A172 (cell line): ENCODE data around the gene SLC29A4. TPM values are rescaled to one million over a fixed set of nuclear protein-coding genes. Genes with fewer than 3 reads are reported as not detected.
"Not testable (repeated sequence)": the region's sequence is repeated elsewhere in the genome, so short reads cannot be mapped to it uniquely, and the experiment has no call there.

Source experiments
- DNase-seq: peaks from one replicate; pipeline ENCODE4 v3.0.0-alpha.2; 2015; ENCODE audit warnings: low spot score
- total RNA-seq: library from RNA; depleted of rRNA; stranded (reverse); fragments of >200 nt; shearing (Covaris generic); gene quantifications from 2 replicates; pipeline ENCODE4 v1.2.3, GENCODE V29; 2014

The SLC29A4 gene
- total RNA-seq, 1 experiment from 2014 or later, result 23.1 TPM

DNA sequence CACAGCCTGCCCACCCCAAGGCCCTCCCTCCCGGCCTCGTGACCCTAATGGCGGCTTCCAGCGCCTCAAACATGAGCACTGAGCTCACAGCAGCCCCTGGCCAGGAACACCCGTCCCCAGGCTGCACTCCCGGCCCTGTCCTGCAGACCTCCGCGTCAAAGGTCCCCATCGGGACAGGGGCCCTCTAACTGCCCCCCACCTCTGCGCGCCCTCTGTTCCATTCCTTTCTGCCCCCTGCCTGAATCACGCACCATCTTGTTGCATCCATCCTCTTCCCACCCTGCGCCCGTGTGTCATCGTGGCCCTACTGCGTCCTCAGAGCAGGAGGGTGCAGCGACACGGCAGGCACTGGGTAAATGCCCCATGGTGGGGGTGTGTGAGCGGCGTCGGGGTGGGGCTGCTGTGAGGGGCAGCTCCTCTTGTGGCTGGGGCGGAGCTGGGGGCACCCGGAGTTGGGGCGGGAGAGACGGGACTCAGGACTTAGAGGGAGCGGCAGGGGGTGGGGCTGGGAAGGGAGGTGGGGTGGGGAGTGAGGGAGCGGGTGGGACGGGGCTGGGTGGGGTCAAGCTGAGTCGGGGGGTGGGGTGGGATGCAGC, 13.4 kb downstream of the SLC29A4 start:
- DNase-seq, result no peak

DNA sequence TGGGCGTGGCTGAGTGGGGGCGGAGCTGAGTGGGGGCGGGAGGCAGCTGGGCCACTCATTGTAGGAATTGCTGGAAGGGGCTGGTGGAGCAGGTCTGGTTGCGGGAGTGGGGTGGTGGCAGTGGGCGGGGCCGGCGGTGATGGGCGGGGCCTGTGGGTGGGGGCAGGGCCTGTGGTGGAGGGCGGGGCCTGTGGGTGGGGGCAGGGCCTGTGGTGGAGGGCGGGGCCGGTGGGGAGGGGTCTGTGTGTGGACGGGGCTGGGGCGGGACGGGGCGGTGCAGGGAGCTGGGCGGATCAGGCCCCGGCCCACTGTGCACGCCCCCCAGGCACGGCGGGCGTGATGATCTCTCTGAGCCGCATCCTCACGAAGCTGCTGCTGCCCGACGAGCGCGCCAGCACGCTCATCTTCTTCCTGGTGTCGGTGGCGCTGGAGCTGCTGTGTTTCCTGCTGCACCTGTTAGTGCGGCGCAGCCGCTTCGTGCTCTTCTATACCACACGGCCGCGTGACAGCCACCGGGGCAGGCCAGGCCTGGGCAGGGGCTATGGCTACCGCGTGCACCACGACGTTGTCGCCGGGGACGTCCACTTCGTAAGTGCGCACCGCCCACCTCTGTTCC, 14.0 kb downstream of the SLC29A4 start:
- DNase-seq, result no peak

DNA sequence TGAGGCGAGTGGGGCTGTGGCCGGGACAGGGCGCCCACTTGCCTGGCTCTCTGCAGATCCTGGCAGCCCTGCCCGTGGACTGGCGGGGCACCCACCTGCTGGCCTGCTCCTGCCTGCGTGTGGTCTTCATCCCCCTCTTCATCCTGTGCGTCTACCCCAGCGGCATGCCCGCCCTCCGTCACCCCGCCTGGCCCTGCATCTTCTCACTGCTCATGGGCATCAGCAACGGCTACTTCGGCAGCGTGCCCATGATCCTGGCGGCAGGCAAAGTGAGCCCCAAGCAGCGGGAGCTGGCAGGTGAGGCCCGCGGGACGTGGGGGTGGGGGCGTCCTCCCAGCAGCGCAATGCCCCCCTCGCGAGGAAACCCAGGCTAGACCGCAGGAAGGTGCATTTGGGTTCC, 17.6 kb downstream of the SLC29A4 start:
- DNase-seq, result no peak

- no peak for DNase-seq
These were observed 19.8 kb downstream of the SLC29A4 start for GRCh38 chr7:5302577-5302976.

GRCh38 chr7:5303061-5303460, 20.3 kb downstream of the SLC29A4 start:
- DNase-seq, result no peak

DNA sequence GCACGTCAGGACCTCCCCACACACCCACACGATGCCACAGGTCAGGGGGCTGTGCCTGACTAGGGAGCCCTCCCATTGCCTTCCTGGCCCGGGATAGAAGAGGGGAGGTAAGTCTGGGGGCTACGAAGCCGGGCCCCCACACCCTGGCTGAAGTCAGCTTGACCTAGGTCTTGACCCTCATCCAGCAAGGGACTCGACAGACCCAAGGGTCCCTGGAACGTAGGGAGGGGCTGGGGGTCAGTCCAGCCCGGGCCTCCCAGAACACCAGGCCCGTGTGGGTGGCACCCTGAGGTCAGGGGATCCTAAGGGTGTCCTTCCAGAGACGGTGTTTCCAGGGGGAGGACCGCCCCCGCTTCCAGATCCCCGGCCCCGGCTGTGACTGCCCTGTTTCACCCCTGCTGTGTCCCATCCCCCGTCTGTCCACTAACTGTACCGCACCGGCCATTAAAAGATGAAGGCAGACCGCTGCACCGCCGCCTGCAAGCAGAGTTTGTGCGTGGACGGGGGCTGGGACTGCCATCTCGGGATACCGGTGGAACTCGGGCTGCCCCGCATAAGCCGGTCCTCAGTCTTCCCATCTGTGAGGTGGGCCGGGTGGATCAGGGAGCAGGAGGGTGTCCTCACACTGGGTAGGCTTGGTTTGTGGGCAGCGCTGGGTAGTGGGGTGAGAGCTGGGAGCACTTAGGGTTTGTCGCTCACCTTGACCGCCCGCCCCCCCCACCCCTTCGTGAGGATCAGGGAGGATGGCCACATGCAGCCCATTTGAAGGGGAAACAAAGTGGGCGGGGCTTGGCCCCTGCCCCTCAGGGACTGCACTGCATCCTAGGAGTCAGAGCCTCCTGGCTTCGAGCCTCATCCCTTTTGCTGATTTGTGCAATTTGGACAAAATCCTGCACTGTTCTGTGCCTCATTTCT, 21.1 kb downstream of the SLC29A4 start:
- DNase-seq, result no peak

- not testable (repeated sequence) for DNase-seq
These were observed 22.3 kb downstream of the SLC29A4 start for GRCh38 chr7:5305050-5305449.

DNA sequence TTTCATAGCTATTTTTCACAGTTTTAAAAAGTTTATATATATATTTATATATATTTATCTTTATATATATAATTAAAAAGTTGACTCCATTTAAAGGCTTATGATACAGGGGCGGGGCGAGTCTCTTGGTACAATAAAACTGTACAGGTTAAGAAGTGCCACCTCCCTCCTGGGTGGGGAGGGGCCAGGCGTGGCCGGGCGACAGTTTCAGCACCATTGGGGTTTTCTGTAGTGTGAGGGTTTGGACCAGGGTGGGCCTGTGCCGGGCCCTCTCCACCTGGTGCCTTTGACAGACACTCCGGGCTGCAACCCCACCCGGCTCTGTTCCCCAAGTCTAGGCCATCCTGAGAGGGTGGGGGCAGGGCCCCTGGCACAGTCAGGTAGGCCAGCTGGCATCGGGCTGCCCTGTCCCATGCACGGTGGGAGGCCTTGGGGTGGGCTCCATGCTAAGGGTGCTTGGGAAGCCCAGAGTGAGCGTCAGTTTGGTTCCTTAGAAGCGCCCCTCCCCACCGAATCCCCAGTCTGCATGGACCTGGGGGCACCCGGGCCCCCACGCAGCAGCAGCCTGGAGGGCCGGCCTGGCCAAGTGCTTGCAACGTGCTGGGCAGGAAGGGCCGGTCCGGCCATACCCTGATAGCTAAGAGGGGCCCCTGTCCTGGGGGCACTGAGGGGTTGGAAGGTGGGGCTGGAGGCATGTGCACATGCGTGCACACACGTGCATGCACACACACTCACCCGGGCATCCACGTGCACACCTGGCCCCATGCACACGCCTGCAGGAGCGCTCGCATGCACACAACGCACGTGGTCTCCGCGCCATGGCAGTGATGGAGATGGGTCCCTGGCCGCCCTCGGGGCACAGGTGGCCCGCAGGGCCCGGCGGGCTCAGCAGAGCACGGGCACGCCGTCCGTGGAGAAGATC, 24.7 kb downstream of the SLC29A4 start:
- not testable (repeated sequence) for DNase-seq

- DNase-seq, result no peak
These were observed 26.4 kb downstream of the SLC29A4 start for GRCh38 chr7:5309146-5309545.

DNA sequence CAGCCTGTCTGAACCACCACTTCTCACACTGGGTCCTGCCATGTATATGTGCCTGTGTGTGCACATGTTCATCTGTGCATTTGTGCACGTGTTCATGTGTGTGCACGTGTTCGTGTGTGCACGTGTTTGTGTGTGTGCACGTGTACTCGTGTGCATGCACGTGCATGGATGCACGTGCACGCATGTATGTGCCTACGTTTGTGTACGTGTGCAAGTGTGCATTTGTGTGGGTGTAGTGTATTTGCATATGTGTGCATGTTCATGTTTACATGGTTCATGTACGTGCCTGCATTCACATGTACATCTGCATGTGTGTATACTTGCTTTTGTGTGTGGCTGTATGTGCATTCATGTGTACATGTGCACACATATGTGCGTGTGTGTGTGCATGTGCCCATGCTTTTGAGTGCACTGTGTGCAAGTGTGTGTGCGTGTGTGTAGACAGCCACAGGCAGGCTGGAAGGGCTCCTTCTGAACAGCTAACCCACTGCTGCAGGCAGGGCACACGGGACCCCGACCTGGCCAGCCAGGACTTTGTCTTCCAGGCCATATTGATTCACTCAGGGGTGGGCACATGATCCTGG, 28.2 kb downstream of the SLC29A4 start:
- no peak for DNase-seq

GRCh38 chr7:5312276-5313070, 29.7 kb downstream of the SLC29A4 start:
- not testable (repeated sequence) for DNase-seq

- not testable (repeated sequence) for DNase-seq
These were observed 30.5 kb downstream of the SLC29A4 start for GRCh38 chr7:5313076-5313885.

DNA sequence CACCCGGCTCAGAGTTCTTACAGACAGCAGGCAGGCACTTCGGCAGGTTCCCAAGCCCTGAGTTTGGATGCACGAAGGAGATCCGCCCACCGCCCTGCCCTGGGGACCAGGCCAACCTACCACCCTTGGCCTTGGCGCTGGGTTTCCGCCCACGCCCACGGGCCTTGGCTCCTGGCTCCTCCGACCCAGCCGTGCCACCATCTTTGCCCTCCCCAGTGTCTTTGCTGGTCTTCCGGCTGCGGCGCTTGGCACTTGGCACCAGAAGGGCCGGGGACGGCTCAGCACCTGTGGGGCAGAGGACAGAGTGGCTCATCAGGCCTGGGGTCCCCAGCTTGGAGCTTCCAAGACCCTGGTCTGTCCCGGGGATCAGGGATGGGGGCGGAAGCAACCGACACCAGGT, 32.1 kb downstream of the SLC29A4 start:
- DNase-seq, result no peak

DNA sequence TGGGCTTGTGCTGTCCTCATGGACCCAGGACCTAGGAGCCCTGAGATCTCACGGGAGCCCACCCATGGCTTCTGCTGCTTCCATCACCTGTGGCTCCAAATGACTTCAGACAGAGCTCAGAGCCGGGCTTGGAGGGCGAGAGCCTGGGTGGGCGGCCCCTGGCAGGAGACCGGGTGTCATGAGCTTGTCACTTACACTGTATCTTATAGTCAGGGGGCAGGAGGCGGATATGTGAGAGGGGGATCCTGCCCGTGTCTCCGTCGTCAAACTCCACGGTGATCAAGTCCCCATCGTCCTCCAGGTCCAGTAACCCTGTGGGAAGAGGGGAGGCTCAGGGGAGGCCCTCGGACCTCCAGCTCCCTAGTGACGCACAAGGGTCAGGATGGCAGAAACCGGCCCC, 33.0 kb downstream of the SLC29A4 start:
- DNase-seq, result no peak

GRCh38 chr7:5318613-5319012, 35.9 kb downstream of the SLC29A4 start:
- DNase-seq, result not testable (repeated sequence)

GRCh38 chr7:5320391-5320790, 37.6 kb downstream of the SLC29A4 start:
- DNase-seq, result no peak

- DNase-seq, result no peak
These were observed 38.2 kb downstream of the SLC29A4 start for GRCh38 chr7:5320802-5321396.

- no peak for DNase-seq
These were observed 40.1 kb downstream of the SLC29A4 start for GRCh38 chr7:5322621-5323410.
